Keratinocyte (primary cell): ENCODE data around the gene KDSR.

Source experiments
- CTCF ChIP-seq, 3 experiments: IDR thresholded peaks in 1 of 3; conservative IDR thresholded peaks in 1 of 3; optimal IDR thresholded peaks in 1 of 3; 2 replicates in 2 of 3; 3 replicates in 1 of 3; pipeline versions ENCODE3 to v1.5.1; 2011; ENCODE audit warnings: low read length in 3 of 3, mild to moderate bottlenecking in 3 of 3, moderate library complexity in 2 of 3, control low read depth in 1 of 3, inconsistent platforms in 1 of 3; ENCODE audit not compliant: insufficient read depth in 2 of 3; ENCODE audit errors: extremely low read depth in 1 of 3
- EZH2 ChIP-seq: IDR thresholded peaks from one replicate; pipeline ENCODE4 v1.6.1; 2012; ENCODE audit warnings: inconsistent platforms, mild to moderate bottlenecking, low read length, moderate library complexity

- TF ChIP-seq CTCF (optimal IDR thresholded peaks at IDR 0.05 in 1 of 3, IDR thresholded peaks at IDR 0.05 in 1 of 3, conservative IDR thresholded peaks at IDR 0.05 in 1 of 3; ENCODE audit: extremely low read depth in 1 of 3, insufficient read depth in 2 of 3, low read length in 3 of 3) (no peak), EZH2 (no peak)
These were observed 73.9 kb downstream of the KDSR start for GRCh38 chr18:63292831-63293683.
